ENCODE data around the gene ZNF316.

- TF ChIP-seq EZH2phosphoT487 (IDR thresholded peaks at IDR 0.05; ENCODE audit: borderline replicate concordance, low read depth, low read length) = no peak
- TF ChIP-seq CTCF (conservative IDR thresholded peaks at IDR 0.05; ENCODE audit: low read length) = no peak
Observed at GRCh38 chr7:6651851-6652445, 14.8 kb downstream of the ZNF316 start.
